GM23338 (cell line): ENCODE results near the gene LEAP2.

ENCODE experiments used
- CREB1 ChIP-seq: fragments of 250-450 bp; sonication (Bioruptor Pico); IDR thresholded peaks from 2 replicates; pipeline ENCODE4 v1.5.0; 2020; ENCODE audit warnings: low read depth, mild to moderate bottlenecking, moderate library complexity
- CTCF ChIP-seq, 2 experiments: fragments of 200-600 bp in 1 of 2; sonication (generic) in 1 of 2; conservative IDR thresholded peaks; 2 replicates each; pipeline versions ENCODE4 v1.5.1 to v1.6.1; 2016 to 2017; ENCODE audit warnings: antibody characterized with exemption in 2 of 2, low read depth in 2 of 2, mild to moderate bottlenecking in 2 of 2, moderate library complexity in 1 of 2
- EZH2 ChIP-seq: fragments of 200-600 bp; sonication (generic); IDR thresholded peaks from one replicate; pipeline ENCODE4 v1.8.0; 2017; ENCODE audit warnings: antibody characterized with exemption, mild to moderate bottlenecking, low read depth; ENCODE audit not compliant: unreplicated experiment

GRCh38 chr5:132860742-132861141 lies 12.7 kb upstream of the LEAP2 start:
- TF ChIP-seq CTCF (conservative IDR thresholded peaks at IDR 0.05; ENCODE audit: low read depth in 2 of 2) (no peak), EZH2 (no peak), CREB1 (CRISPR knock-in tag) (no peak)
